ENCODE data around the gene HBM.

DNA sequence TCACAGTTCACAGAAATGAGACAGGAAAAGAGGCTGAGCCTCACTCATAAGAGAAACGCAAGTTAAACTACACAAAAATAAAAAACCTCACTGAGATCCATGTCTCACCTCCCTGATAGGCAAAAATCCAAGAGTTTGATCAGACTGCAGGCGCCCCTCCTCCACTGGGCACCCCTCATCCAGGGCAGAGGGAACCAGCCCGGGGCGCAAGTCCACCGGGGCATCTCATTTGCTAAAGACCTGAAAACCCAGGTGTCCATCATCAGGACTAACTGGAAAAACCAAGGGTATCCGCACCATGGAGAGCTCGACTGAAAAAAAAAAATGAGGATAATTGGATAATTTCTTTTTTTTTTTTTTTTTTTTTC lies 10.8 kb upstream of the HBM start:
- TF ChIP-seq, protein P1, sequence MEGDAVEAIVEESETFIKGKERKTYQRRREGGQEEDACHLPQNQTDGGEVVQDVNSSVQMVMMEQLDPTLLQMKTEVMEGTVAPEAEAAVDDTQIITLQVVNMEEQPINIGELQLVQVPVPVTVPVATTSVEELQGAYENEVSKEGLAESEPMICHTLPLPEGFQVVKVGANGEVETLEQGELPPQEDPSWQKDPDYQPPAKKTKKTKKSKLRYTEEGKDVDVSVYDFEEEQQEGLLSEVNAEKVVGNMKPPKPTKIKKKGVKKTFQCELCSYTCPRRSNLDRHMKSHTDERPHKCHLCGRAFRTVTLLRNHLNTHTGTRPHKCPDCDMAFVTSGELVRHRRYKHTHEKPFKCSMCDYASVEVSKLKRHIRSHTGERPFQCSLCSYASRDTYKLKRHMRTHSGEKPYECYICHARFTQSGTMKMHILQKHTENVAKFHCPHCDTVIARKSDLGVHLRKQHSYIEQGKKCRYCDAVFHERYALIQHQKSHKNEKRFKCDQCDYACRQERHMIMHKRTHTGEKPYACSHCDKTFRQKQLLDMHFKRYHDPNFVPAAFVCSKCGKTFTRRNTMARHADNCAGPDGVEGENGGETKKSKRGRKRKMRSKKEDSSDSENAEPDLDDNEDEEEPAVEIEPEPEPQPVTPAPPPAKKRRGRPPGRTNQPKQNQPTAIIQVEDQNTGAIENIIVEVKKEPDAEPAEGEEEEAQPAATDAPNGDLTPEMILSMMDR (IDR thresholded peaks at IDR 0.05) = no peak
- TF ChIP-seq POLR2AphosphoS5 (IDR thresholded peaks at IDR 0.05) (no peak), POLR2A (IDR thresholded peaks at IDR 0.05) (no peak), EP300 (IDR thresholded peaks at IDR 0.05; ENCODE audit: low read depth) (no peak)

All from transverse colon (tissue), 4 donors.